Chondrocyte (in vitro differentiated cells): Measurements from ENCODE around the gene WNK2. TPM values are rescaled to one million over a fixed set of nuclear protein-coding genes. Genes with fewer than 3 reads are reported as not detected.

ENCODE experiments used
- DNase-seq: peaks from one replicate; pipeline ENCODE4 v3.0.0; 2021; ENCODE audit warnings: mixed read lengths, low spot score
- H3K27ac Mint-ChIP-seq: one replicate; pipeline ENCODE4 v1.8.0; 2021; ENCODE audit warnings: mild to moderate bottlenecking, moderate library complexity, mixed read lengths; ENCODE audit not compliant: unreplicated experiment
- H3K27me3 Mint-ChIP-seq: 2 replicates; pipeline ENCODE4 v1.8.0; 2021; ENCODE audit warnings: low read depth, mixed read lengths
- H3K36me3 Mint-ChIP-seq: 2 replicates; pipeline ENCODE4 v1.8.0; 2021; ENCODE audit warnings: low read depth, mixed read lengths
- H3K4me1 Mint-ChIP-seq: 2 replicates; pipeline ENCODE4 v1.8.0; 2021; ENCODE audit warnings: low read depth, mild to moderate bottlenecking, mixed read lengths
- H3K4me3 Mint-ChIP-seq: one replicate; pipeline ENCODE4 v1.8.0; 2021; ENCODE audit warnings: mild to moderate bottlenecking, moderate library complexity, mixed read lengths; ENCODE audit not compliant: unreplicated experiment
- H3K9me3 Mint-ChIP-seq: 2 replicates; pipeline ENCODE4 v1.8.0; 2021; ENCODE audit warnings: low read depth, mixed read lengths
- CTCF ChIP-seq: fragments of 200-600 bp; sonication (generic); IDR thresholded peaks from 2 replicates; pipeline ENCODE4 v1.5.0; 2021; ENCODE audit warnings: antibody characterized with exemption, mild to moderate bottlenecking, moderate library complexity
- total RNA-seq: library from RNA; stranded (reverse); gene quantifications from 3 replicates; pipeline ENCODE4 v1.2.1, GENCODE V29; 2021

WNK2 gene
- total RNA-seq, 1 donor from 2014 or later = 2.3 TPM

- H3K27ac Mint-ChIP-seq = no peak overlapping the region
- no peak overlapping the region for H3K4me3 Mint-ChIP-seq
- peaks cover 4% of the 10 kb centered on the region for H3K36me3 Mint-ChIP-seq
- DNase-seq = no peak
- peaks cover 4% of the 10 kb centered on the region for H3K27me3 Mint-ChIP-seq
- peaks cover 9% of the 10 kb centered on the region for H3K9me3 Mint-ChIP-seq
- H3K4me1 Mint-ChIP-seq = no peaks in the 10 kb centered on the region
- no peak for TF ChIP-seq CTCF
These were observed 32.1 kb downstream of the WNK2 start for GRCh38 chr9:93216073-93216365.

DNA sequence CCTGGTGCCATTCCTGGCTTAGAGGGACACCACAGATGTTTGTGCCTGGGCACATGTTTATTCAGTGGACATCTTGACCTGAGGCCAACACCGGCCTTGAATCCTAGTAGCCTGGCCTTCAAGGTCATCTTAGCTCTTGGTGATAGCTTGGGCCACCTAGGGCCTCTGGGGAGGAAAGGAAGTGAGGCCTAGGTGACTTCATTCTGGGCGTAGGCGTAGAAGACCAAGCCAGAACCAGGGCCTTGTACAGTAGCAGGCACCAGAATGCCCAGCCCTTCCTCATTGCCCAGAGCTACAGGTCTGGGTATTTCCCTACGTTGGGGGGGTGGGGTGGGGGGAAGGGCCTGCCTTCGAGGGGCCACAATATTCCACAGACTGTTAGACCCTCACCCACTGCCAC is 33.8 kb downstream of the WNK2 start:
- no peak for TF ChIP-seq CTCF
- Mint-ChIP-seq H3K27ac (no peak overlapping the region), H3K4me1 (peaks cover 2% of the 10 kb centered on the region), H3K36me3 (peaks cover 4% of the 10 kb centered on the region), H3K27me3 (peaks cover 4% of the 10 kb centered on the region), H3K9me3 (peaks cover 9% of the 10 kb centered on the region), H3K4me3 (no peak overlapping the region)
- DNase-seq = no peak

DNA sequence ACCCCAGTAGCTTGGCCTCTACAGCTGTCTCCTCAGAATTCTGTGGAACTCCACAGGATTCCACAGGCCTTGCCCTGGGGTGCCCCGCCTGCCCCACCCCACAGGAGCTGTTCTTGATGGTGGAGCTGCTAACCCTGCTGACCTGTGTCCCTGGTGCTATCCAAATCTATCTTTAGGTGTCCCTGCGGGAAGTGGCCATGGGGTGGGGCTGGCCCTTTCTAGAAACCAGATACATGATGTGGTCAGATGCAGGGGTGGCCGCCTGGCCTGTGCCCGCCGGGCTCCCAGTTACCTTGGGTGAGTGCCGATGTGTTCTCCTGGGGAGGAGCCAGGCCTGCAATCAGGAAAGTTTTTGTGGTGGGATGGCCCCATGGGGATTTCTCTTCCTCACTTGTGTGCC is 34.2 kb downstream of the WNK2 start:
- Mint-ChIP-seq H3K27me3 (peaks cover 3% of the 10 kb centered on the region), H3K36me3 (peaks cover 4% of the 10 kb centered on the region), H3K4me1 (peaks cover 6% of the 10 kb centered on the region), H3K27ac (no peak overlapping the region), H3K4me3 (no peak overlapping the region), H3K9me3 (peaks cover 9% of the 10 kb centered on the region)
- no peak for TF ChIP-seq CTCF
- no peak for DNase-seq

DNA sequence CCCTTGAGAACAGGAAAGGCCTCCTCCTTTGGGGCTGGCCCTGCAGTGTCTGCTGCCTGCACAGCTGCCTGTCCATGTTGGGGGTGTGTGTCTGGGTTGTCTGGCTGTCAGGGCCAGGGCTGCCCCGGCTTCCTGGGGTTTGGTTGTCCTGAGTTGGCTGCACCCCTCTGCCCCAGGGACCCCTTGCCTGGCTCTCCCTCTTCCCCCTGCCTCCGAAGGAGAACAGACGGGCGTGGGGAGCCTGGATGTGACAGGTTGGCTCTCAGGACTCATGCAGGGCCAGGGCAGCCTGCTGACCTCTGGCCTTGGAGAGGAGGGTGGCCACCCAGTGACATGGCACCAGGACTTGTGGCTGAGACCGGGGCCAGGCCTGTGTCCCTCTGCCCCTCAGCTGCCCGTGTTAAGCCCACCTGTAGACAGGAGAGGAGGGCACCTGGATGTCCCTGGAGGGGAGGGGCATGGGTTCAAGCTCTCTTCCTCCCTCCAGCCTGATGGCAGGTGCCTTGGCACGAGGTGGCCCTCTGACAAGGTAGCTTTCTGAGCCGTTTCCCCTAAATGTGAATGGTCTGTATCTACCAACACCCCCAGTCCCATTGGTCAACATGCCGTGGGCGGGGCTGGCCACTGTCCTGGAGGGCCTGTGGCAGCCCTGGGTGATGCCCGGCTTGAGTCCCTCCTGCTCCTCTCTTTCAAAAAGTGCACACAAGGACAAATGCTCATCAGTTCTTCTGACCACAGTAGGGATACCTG is 34.9 kb downstream of the WNK2 start:
- Mint-ChIP-seq H3K9me3 (peaks cover 9% of the 10 kb centered on the region), H3K4me1 (peaks cover 13% of the 10 kb centered on the region), H3K27ac (no peak overlapping the region)

DNA sequence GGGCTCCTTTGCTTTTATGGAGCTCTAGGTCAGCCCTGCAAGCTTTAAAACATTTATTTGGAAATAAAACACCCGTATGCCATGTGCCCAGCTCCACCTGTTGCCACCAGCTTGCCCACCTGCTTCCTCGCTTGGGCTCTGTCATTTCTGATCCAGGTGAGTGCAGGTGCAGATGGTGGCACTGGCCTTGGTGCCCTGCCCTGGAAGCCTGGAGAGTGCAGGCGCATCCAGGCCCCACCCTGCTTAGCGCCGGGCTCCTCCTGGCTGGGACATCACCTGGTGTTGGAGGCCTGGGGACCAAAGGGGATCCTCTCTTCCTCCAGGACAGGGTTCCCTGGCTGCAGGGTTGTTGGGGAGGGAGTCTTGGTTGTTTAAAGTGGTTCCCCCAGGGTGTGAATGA is 35.8 kb downstream of the WNK2 start:
- Mint-ChIP-seq H3K9me3 (peaks cover 9% of the 10 kb centered on the region), H3K27ac (no peak overlapping the region), H3K36me3 (peaks cover 4% of the 10 kb centered on the region), H3K27me3 (no peaks in the 10 kb centered on the region), H3K4me1 (peaks cover 22% of the 10 kb centered on the region), H3K4me3 (no peak overlapping the region)
- DNase-seq = no peak
- TF ChIP-seq CTCF = no peak

More for the DNA sequence above, 34.9 kb downstream of the WNK2 start:
- TF ChIP-seq CTCF = no peak
- H3K36me3 Mint-ChIP-seq = peaks cover 4% of the 10 kb centered on the region
- no peak overlapping the region for H3K4me3 Mint-ChIP-seq
- H3K27me3 Mint-ChIP-seq = peaks cover 2% of the 10 kb centered on the region
- peak; percentile 68 for DNase-seq
